K562 (cell line): ENCODE results near the gene RUSC1. TPM values are rescaled to one million over a fixed set of nuclear protein-coding genes. Genes with fewer than 3 reads are reported as not detected.

Source experiments
- ADNP ChIP-seq: fragments of 200-800 bp; sonication (Bioruptor generic); IDR thresholded peaks from 2 replicates; pipeline ENCODE4 v1.6.1; 2016; ENCODE audit warnings: missing genetic modification characterization, missing compliant biosample characterization
- BRCA1 ChIP-seq, 2 experiments: fragments of 450-650 bp in 1 of 2; sonication (generic) in 1 of 2; formaldehyde crosslinking in 1 of 2; IDR thresholded peaks; 2 replicates each; pipeline versions ENCODE4 v1.5.0 to v1.6.1; 2017 to 2020; ENCODE audit warnings: mild to moderate bottlenecking in 1 of 2, missing genetic modification reagents in 1 of 2
- CHD1 ChIP-seq: fragments of 200-600 bp; sonication (generic); IDR thresholded peaks from one replicate; pipeline ENCODE4 v1.6.1; 2012; ENCODE audit warnings: mild to moderate bottlenecking, moderate library complexity, low read length, inconsistent platforms
- CHD4 ChIP-seq: fragments of 200-600 bp; sonication (generic); IDR thresholded peaks from 3 replicates; pipeline ENCODE4 v1.6.1; 2012; ENCODE audit warnings: low read depth, mild to moderate bottlenecking, mixed read lengths, low read length, inconsistent platforms; ENCODE audit not compliant: insufficient read depth, insufficient replicate concordance, poor library complexity, severe bottlenecking
- FOXM1 ChIP-seq, 2 experiments: fragments of 450-650 bp in 1 of 2; sonication (generic) in 1 of 2; formaldehyde crosslinking in 1 of 2; IDR thresholded peaks; 2 replicates each; pipeline versions ENCODE4 v1.6.1 to v1.9.0; 2017 to 2022; ENCODE audit warnings: low read depth in 2 of 2, mild to moderate bottlenecking in 2 of 2, missing genetic modification reagents in 1 of 2, moderate library complexity in 1 of 2
- MAZ ChIP-seq, 2 experiments: fragments of 450-650 bp in 1 of 2; sonication (generic) in 1 of 2; formaldehyde crosslinking; IDR thresholded peaks in 1 of 2; conservative IDR thresholded peaks in 1 of 2; 2 replicates each; pipeline versions ENCODE4 v1.4.0 to v1.5.0; 2020; ENCODE audit warnings: mild to moderate bottlenecking in 1 of 2, missing genetic modification reagents in 1 of 2
- NELFE ChIP-seq: IDR thresholded peaks from 2 replicates; pipeline ENCODE4 v1.6.1; 2011; ENCODE audit warnings: mild to moderate bottlenecking; ENCODE audit not compliant: insufficient read depth, insufficient read length
- NEUROD1 ChIP-seq: fragments of 150-350 bp; IDR thresholded peaks from 2 replicates; pipeline ENCODE4 v1.6.1; 2014; ENCODE audit warnings: borderline replicate concordance, low read length, low read depth; ENCODE audit not compliant: partially characterized antibody
- PHB ChIP-seq: fragments of 250-450 bp; sonication (Bioruptor Pico); IDR thresholded peaks from 2 replicates; pipeline ENCODE4 v1.5.0; 2021
- PURB ChIP-seq: sonication (generic); formaldehyde crosslinking; IDR thresholded peaks from 2 replicates; pipeline ENCODE4 v1.9.0; 2021; ENCODE audit warnings: low read depth, mild to moderate bottlenecking, missing genetic modification reagents
- RBM34 ChIP-seq: fragments of 200-400 bp; formaldehyde crosslinking; IDR thresholded peaks from 2 replicates; pipeline ENCODE4 v1.6.1; 2018; ENCODE audit warnings: low read length, borderline replicate concordance; ENCODE audit not compliant: insufficient read depth
- TOE1 ChIP-seq, 2 experiments: fragments of 450-650 bp in 1 of 2; sonication (generic) in 1 of 2; formaldehyde crosslinking in 1 of 2; IDR thresholded peaks; 2 replicates each; pipeline versions ENCODE4 v1.7.1 to v1.8.0; 2016 to 2022; ENCODE audit warnings: borderline replicate concordance in 2 of 2, mild to moderate bottlenecking in 2 of 2, antibody characterized with exemption in 1 of 2, inconsistent platforms in 1 of 2, low read depth in 1 of 2, missing genetic modification reagents in 1 of 2, moderate library complexity in 1 of 2
- TSC22D4 ChIP-seq: fragments of 450-650 bp; IDR thresholded peaks from 2 replicates; pipeline ENCODE4 v1.6.1; 2016; ENCODE audit warnings: missing genetic modification characterization, missing biosample characterization, control low read depth
- ZNF175 ChIP-seq: fragments of 200-800 bp; sonication (Bioruptor generic); IDR thresholded peaks from 2 replicates; pipeline ENCODE4 v1.6.1; 2016; ENCODE audit warnings: low read depth, mild to moderate bottlenecking, missing genetic modification characterization, missing compliant biosample characterization
- polyA plus RNA-seq, 8 experiments: library from polyadenylated mRNA; depleted of rRNA in 4 of 8; stranded (reverse) in 5 of 8; unstranded in 3 of 8; fragments of >200 nt; fragmentation: Nextera tagmentation in 2 of 8; fragmentation: Illumina TruSeq in 1 of 8; extraction: Ambion mirVana in 2 of 8; extraction: Trizol in 1 of 8; gene quantifications; 2 replicates each; pipeline versions ENCODE4 v1.2.1 to v1.2.3, GENCODE V29; 2011 to 2014; ENCODE audit warnings: inconsistent platforms in 1 of 8, missing spikeins in 1 of 8
- total RNA-seq, 7 experiments: library from RNA; depleted of rRNA in 6 of 7; stranded (reverse); fragments of >200 nt in 6 of 7; fragmentation: Illumina TruSeq in 2 of 7; extraction: Trizol in 2 of 7; gene quantifications; 2 replicates each; pipeline versions ENCODE4 v1.2.1 to v1.2.3, GENCODE V29; 2011 to 2021; ENCODE audit warnings: low replicate concordance in 1 of 7
- TF ChIP-seq, protein P1 (sequence below): fragments of 250-450 bp; sonication (Bioruptor Pico); IDR thresholded peaks from 2 replicates; pipeline ENCODE4 v1.5.0; 2021
- TF ChIP-seq, protein P2 (sequence below), 2 experiments: IDR thresholded peaks; 2 replicates each; pipeline ENCODE4 v1.6.1; 2011; ENCODE audit warnings: borderline replicate concordance in 1 of 2, control low read depth in 1 of 2, low read depth in 1 of 2, low read length in 1 of 2, mild to moderate bottlenecking in 1 of 2, mixed read lengths in 1 of 2, moderate library complexity in 1 of 2; ENCODE audit not compliant: insufficient read depth in 1 of 2, insufficient read length in 1 of 2, poor library complexity in 1 of 2, severe bottlenecking in 1 of 2; ENCODE audit errors: extremely low read depth in 1 of 2
- TF ChIP-seq, protein P3 (sequence below): fragments of 150-350 bp; IDR thresholded peaks from 2 replicates; pipeline ENCODE4 v1.6.1; 2014; ENCODE audit warnings: low read depth, mild to moderate bottlenecking, low read length, borderline replicate concordance
- TF ChIP-seq, protein P4 (sequence below): fragments of 450-650 bp; conservative IDR thresholded peaks from 2 replicates; pipeline ENCODE4 v1.6.1; 2016; ENCODE audit warnings: missing genetic modification characterization, low read depth, mild to moderate bottlenecking, control low read depth, missing compliant biosample characterization

The RUSC1 gene
- total and polyA plus RNA-seq, 9 of the 15 experiments (the other 6 are each of a cell fraction or from before 2014, with no cell fraction given), result 5.7 to 68.3 (median 33.6) TPM

DNA sequence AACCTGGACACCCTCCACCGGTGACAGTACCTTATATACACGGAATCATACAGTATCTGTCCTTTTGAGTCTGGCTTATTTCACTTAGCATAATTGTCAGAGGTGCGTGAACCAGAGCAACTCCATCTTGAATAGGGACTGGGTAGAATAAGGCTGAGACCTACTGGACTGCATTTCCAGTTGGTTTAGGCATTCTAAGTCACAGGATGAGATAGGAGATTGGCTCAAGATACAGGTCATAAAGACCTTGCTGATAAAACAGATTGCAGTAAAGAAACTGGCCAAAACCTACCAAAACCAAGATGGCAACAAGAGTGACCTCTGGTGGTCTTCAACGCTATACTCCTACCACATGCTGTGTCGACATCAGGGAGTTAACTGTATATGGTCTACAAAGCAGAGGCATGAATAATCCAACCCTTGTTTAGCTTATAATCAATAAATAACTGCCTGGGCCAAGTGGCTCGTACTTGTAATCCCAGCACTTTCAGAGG lies 13.4 kb upstream of the RUSC1 start (continued):
- TF ChIP-seq, protein P1, sequence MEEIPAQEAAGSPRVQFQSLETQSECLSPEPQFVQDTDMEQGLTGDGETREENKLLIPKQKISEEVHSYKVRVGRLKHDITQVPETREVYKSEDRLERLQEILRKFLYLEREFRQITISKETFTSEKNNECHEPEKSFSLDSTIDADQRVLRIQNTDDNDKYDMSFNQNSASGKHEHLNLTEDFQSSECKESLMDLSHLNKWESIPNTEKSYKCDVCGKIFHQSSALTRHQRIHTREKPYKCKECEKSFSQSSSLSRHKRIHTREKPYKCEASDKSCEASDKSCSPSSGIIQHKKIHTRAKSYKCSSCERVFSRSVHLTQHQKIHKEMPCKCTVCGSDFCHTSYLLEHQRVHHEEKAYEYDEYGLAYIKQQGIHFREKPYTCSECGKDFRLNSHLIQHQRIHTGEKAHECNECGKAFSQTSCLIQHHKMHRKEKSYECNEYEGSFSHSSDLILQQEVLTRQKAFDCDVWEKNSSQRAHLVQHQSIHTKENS (CRISPR knock-in tag), result no peak
- TF ChIP-seq FOXM1 (IDR thresholded peaks at IDR 0.05; ENCODE audit: low read depth) (no peak), FOXM1 (CRISPR knock-in tag; IDR thresholded peaks at IDR 0.05; ENCODE audit: low read depth) (no peak), BRCA1 (IDR thresholded peaks at IDR 0.05) (no peak), BRCA1 (CRISPR knock-in tag; IDR thresholded peaks at IDR 0.05) (no peak), PURB (CRISPR knock-in tag) (no peak), ZNF175 (peak; percentile 96), RBM34 (no peak), TSC22D4 (no peak), ADNP (tag) (0 out of 2 replicates have a peak, but pooled peaks have one; percentile 45), NELFE (no peak), CHD4 (no peak), TOE1 (IDR thresholded peaks at IDR 0.05; ENCODE audit: borderline replicate concordance) (no peak), TOE1 (CRISPR knock-in tag; IDR thresholded peaks at IDR 0.05; ENCODE audit: borderline replicate concordance, low read depth) (no peak), CHD1 (no peak), NEUROD1 (no peak), PHB (CRISPR knock-in tag) (no peak), MAZ (CRISPR knock-in tag; conservative IDR thresholded peaks at IDR 0.05 in 1 of 2, IDR thresholded peaks at IDR 0.05 in 1 of 2) (peak in 1 of 2 experiments; percentile 88; a peak in 2 of 4 replicates)
- TF ChIP-seq, protein P2, sequence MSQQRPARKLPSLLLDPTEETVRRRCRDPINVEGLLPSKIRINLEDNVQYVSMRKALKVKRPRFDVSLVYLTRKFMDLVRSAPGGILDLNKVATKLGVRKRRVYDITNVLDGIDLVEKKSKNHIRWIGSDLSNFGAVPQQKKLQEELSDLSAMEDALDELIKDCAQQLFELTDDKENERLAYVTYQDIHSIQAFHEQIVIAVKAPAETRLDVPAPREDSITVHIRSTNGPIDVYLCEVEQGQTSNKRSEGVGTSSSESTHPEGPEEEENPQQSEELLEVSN (IDR thresholded peaks at IDR 0.05; ENCODE audit: borderline replicate concordance in 1 of 2, extremely low read depth in 1 of 2, insufficient read depth in 1 of 2, insufficient read length in 1 of 2, low read depth in 1 of 2, low read length in 1 of 2, poor library complexity in 1 of 2, severe bottlenecking in 1 of 2), result no peak
- TF ChIP-seq, protein P3, sequence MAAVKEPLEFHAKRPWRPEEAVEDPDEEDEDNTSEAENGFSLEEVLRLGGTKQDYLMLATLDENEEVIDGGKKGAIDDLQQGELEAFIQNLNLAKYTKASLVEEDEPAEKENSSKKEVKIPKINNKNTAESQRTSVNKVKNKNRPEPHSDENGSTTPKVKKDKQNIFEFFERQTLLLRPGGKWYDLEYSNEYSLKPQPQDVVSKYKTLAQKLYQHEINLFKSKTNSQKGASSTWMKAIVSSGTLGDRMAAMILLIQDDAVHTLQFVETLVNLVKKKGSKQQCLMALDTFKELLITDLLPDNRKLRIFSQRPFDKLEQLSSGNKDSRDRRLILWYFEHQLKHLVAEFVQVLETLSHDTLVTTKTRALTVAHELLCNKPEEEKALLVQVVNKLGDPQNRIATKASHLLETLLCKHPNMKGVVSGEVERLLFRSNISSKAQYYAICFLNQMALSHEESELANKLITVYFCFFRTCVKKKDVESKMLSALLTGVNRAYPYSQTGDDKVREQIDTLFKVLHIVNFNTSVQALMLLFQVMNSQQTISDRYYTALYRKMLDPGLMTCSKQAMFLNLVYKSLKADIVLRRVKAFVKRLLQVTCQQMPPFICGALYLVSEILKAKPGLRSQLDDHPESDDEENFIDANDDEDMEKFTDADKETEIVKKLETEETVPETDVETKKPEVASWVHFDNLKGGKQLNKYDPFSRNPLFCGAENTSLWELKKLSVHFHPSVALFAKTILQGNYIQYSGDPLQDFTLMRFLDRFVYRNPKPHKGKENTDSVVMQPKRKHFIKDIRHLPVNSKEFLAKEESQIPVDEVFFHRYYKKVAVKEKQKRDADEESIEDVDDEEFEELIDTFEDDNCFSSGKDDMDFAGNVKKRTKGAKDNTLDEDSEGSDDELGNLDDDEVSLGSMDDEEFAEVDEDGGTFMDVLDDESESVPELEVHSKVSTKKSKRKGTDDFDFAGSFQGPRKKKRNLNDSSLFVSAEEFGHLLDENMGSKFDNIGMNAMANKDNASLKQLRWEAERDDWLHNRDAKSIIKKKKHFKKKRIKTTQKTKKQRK, result no peak
- TF ChIP-seq, protein P4, sequence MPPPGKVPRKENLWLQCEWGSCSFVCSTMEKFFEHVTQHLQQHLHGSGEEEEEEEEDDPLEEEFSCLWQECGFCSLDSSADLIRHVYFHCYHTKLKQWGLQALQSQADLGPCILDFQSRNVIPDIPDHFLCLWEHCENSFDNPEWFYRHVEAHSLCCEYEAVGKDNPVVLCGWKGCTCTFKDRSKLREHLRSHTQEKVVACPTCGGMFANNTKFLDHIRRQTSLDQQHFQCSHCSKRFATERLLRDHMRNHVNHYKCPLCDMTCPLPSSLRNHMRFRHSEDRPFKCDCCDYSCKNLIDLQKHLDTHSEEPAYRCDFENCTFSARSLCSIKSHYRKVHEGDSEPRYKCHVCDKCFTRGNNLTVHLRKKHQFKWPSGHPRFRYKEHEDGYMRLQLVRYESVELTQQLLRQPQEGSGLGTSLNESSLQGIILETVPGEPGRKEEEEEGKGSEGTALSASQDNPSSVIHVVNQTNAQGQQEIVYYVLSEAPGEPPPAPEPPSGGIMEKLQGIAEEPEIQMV, result peak; percentile 92
